Activated CD4-positive, alpha-beta T cell treated with anti-CD3 and anti-CD28 coated beads for 48 hours (primary cell): ENCODE measurements around the gene AS3MT.
A peak's percentile ranks its signal among the peaks of the same experiment; 100 is the strongest.
"Not testable (repeated sequence)": the region's sequence is repeated elsewhere in the genome, so short reads cannot be mapped to it uniquely, and the experiment has no call there.

Experiments
- DNase-seq: peaks from one replicate; pipeline ENCODE4 v3.0.0-alpha.2; 2020

The AS3MT gene

GRCh38 chr10:102869258-102870198 lies at the start of gene AS3MT:
Gene AS3MT (plus strand): TSS chr10:102869470. CDS start chr10:102869593, 123 bp downstream.
- DNase-seq: peak; percentile 36

- DNase-seq: not testable (repeated sequence)
Measured at GRCh38 chr10:102820008-102820407, 49.3 kb upstream of the AS3MT start.

GRCh38 chr10:102822222-102822621 lies 47.0 kb upstream of the AS3MT start:
- DNase-seq: no peak

- no peak for DNase-seq
Measured at GRCh38 chr10:102824664-102825063, 44.6 kb upstream of the AS3MT start.

- DNase-seq: no peak
Measured at GRCh38 chr10:102826148-102826796, 43.0 kb upstream of the AS3MT start.

- no peak for DNase-seq
Measured at GRCh38 chr10:102827597-102827975, 41.7 kb upstream of the AS3MT start.

GRCh38 chr10:102831322-102832071 lies 37.8 kb upstream of the AS3MT start:
- DNase-seq: no peak

GRCh38 chr10:102832248-102832647 lies 37.0 kb upstream of the AS3MT start:
- DNase-seq: no peak

- DNase-seq: no peak
Measured at GRCh38 chr10:102832987-102833386, 36.3 kb upstream of the AS3MT start.

- DNase-seq: no peak
Measured at GRCh38 chr10:102834143-102834542, 35.1 kb upstream of the AS3MT start.

- DNase-seq: peak; percentile 86
Measured at GRCh38 chr10:102835007-102835482, 34.2 kb upstream of the AS3MT start.

- DNase-seq: no peak
Measured at GRCh38 chr10:102837230-102837721, 32.0 kb upstream of the AS3MT start, which contains the start of gene CYP17A1. Gene CYP17A1 (minus strand): TSS chr10:102837413. CDS start chr10:102837361, 52 bp downstream.

GRCh38 chr10:102838276-102838927 lies 30.9 kb upstream of the AS3MT start:
- DNase-seq: not testable (repeated sequence)

- no peak for DNase-seq
Measured at GRCh38 chr10:102841827-102842345, 27.4 kb upstream of the AS3MT start.

- DNase-seq: not testable (repeated sequence)
Measured at GRCh38 chr10:102843139-102843538, 26.1 kb upstream of the AS3MT start.

GRCh38 chr10:102844190-102844776 lies 25.0 kb upstream of the AS3MT start:
- not testable (repeated sequence) for DNase-seq

GRCh38 chr10:102845352-102845902 lies 23.8 kb upstream of the AS3MT start:
- no peak for DNase-seq

GRCh38 chr10:102850025-102850518 lies 19.2 kb upstream of the AS3MT start:
- no peak for DNase-seq

GRCh38 chr10:102853237-102853636 lies 16.0 kb upstream of the AS3MT start:
- not testable (repeated sequence) for DNase-seq

GRCh38 chr10:102855731-102856436 lies 13.4 kb upstream of the AS3MT start:
- DNase-seq: not testable (repeated sequence)
